NCI-H1694 treated with DMSO at 0.1 percent for 48 hours (cell line): ENCODE data around the gene RHBDF1.
A peak's percentile ranks its signal among the peaks of the same experiment; 100 is the strongest.
"Not testable (repeated sequence)": the region's sequence is repeated elsewhere in the genome, so short reads cannot be mapped to it uniquely, and the experiment has no call there.

Source experiments
- DNase-seq: peaks from one replicate; lab custom pipeline; 2025; lab: John Stamatoyannopoulos, UW

Gene RHBDF1

GRCh38 chr16:59440-60059 lies 12.9 kb downstream of the RHBDF1 start:
- DNase-seq: no peak

GRCh38 chr16:58491-59439 lies 13.7 kb downstream of the RHBDF1 start:
- no peak for DNase-seq

GRCh38 chr16:57711-58110 lies 14.7 kb downstream of the RHBDF1 start:
- no peak for DNase-seq

GRCh38 chr16:56231-56927 lies 16.1 kb downstream of the RHBDF1 start:
- no peak for DNase-seq

GRCh38 chr16:55571-56136 lies 16.8 kb downstream of the RHBDF1 start:
- DNase-seq: no peak

GRCh38 chr16:54237-54581 lies 18.2 kb downstream of the RHBDF1 start:
- no peak for DNase-seq

GRCh38 chr16:53346-54236 lies 18.8 kb downstream of the RHBDF1 start, which contains the start of the genes POLR3K and SNRNP25:
TSS of gene POLR3K (minus strand) at chr16:53608. CDS start at chr16:53586, 22 bp downstream.
TSS of gene SNRNP25 (plus strand) at chr16:53828. CDS start at chr16:54017, 189 bp downstream.
- DNase-seq: peak; percentile 90

GRCh38 chr16:50769-51591 lies 21.5 kb downstream of the RHBDF1 start:
- DNase-seq: no peak

GRCh38 chr16:47234-47633 lies 25.2 kb downstream of the RHBDF1 start:
- DNase-seq: no peak

GRCh38 chr16:46510-46909 lies 25.9 kb downstream of the RHBDF1 start:
- DNase-seq: not testable (repeated sequence)

GRCh38 chr16:45454-45853 lies 27.0 kb downstream of the RHBDF1 start:
- no peak for DNase-seq

- no peak for DNase-seq
Measured at GRCh38 chr16:44655-45054, 27.8 kb downstream of the RHBDF1 start.

- DNase-seq: no peak
Measured at GRCh38 chr16:43294-43693, 29.1 kb downstream of the RHBDF1 start.

GRCh38 chr16:42691-43090 lies 29.7 kb downstream of the RHBDF1 start:
- DNase-seq: no peak

GRCh38 chr16:42069-42457 lies 30.4 kb downstream of the RHBDF1 start:
- DNase-seq: no peak

- DNase-seq: no peak
Measured at GRCh38 chr16:41439-42068, 30.9 kb downstream of the RHBDF1 start.

GRCh38 chr16:38941-39892 lies 33.2 kb downstream of the RHBDF1 start:
- no peak for DNase-seq

- not testable (repeated sequence) for DNase-seq
Measured at GRCh38 chr16:38206-38605, 34.2 kb downstream of the RHBDF1 start.

- no peak for DNase-seq
Measured at GRCh38 chr16:37511-37910, 34.9 kb downstream of the RHBDF1 start.
